Measurements from ENCODE around the gene TENT5A. TPM values are rescaled to one million over a fixed set of nuclear protein-coding genes. Genes with fewer than 3 reads are reported as not detected.

The TENT5A gene
- total RNA-seq, 2 donors from 2014 or later: 0.41 to 0.79 TPM

DNA sequence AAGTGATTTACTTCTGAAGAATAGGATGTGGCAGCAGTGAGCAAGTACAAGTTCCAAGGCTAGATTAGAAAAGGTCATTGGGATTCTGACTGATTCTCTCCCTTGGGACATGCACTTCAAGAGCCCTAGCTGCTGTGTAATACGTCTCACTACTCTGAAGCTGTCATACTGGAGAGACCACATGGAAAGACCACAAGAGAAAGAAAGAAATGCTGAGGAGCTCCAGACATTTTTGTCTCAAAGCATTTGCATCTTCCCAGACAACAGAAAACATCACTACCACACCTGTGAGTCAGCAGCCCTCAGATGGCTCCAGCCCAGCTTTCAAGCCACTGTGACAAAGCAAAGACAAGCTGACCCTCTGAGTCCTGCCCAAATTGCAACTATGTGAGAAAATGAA is 20.7 kb downstream of the TENT5A start:
- H3K27me3 Mint-ChIP-seq: no peaks in the 10 kb centered on the region
- no peak overlapping the region for H3K27ac Mint-ChIP-seq
- H3K9me3 Mint-ChIP-seq: no peaks in the 10 kb centered on the region
- no peak for ATAC-seq (replicated peaks)
- no peaks in the 10 kb centered on the region for H3K36me3 Mint-ChIP-seq (ENCODE audit: low read depth)
- H3K4me3 Mint-ChIP-seq: no peak overlapping the region
- peaks cover 6% of the 10 kb centered on the region for H3K4me1 Mint-ChIP-seq

DNA sequence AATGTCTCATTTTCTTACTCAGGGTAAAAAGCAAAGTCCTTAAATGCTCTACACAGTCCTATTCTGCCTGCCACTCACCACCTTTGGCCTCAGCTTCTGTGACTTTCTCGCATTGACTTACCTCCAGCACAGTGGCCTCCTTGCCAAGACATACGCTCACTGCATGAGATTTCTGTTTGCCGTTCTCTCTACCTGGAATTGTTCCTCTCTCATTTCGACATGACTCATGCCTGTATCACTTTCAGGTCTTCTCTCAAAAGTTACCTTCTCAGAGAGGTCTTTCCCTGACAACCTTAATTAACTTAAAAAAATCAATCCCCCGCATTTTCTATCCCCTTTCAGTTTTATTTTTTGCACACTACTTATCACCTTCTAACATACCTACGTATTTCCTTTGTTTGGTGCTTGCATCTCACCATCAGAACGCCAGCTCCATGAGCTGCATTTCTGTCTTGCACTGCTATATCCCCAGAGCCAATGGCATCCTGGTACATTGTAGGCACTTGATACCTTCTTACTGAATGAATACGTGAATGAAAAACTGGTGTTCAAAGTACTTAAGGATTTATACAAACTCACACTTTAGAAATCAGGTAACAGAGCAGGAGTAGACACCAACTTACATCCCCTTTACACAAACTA is 24.5 kb downstream of the TENT5A start:
- peak; percentile 97 for ATAC-seq (replicated peaks)
- Mint-ChIP-seq H3K4me3 (peak overlapping the region; percentile 35), H3K4me1 (peaks cover 6% of the 10 kb centered on the region), H3K9me3 (no peaks in the 10 kb centered on the region), H3K27me3 (no peaks in the 10 kb centered on the region), H3K36me3 (ENCODE audit: low read depth) (no peaks in the 10 kb centered on the region), H3K27ac (no peak overlapping the region)

GRCh38 chr6:81725127-81725526 is 27.4 kb downstream of the TENT5A start:
- ATAC-seq (replicated peaks): no peak
- H3K27me3 Mint-ChIP-seq: no peaks in the 10 kb centered on the region
- no peaks in the 10 kb centered on the region for H3K36me3 Mint-ChIP-seq (ENCODE audit: low read depth)
- H3K9me3 Mint-ChIP-seq: no peaks in the 10 kb centered on the region
- H3K4me3 Mint-ChIP-seq: no peak overlapping the region
- peaks cover 6% of the 10 kb centered on the region for H3K4me1 Mint-ChIP-seq
- no peak overlapping the region for H3K27ac Mint-ChIP-seq

DNA sequence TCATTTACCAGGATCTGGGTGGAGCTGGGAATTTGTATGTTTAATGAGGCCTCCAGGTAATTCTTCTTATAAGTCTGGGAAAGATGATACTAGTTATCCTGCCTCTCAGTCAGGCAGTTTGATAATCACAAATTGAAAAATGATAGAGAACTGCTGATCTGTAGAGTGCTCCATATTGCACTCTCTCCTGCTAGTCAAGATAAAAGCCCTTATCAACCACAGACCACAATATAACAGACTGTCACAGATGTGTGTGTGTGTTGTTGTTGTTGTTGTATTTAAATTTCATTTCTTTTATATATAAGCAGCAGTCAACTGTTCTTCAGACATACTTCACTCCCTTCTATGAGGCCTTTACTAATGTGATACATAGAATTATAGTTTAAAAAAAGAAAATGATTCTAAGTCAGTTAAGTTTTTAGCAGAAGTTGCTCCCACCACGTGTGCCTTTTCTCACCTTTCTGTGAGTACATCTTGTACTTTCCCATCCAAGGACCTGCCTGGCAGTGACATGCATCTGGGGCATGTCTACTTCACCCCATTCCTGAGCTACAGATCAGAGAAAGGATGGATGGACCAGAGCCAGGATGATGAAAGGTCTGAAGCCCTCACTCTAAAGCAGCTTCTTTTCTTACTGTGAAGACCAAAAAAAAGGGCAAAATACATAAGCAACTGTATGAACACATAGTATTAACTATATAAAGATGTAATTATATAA is 29.8 kb downstream of the TENT5A start:
- no peak overlapping the region for H3K4me3 Mint-ChIP-seq
- no peak overlapping the region for H3K27ac Mint-ChIP-seq
- no peaks in the 10 kb centered on the region for H3K27me3 Mint-ChIP-seq
- no peak for ATAC-seq (replicated peaks)
- H3K4me1 Mint-ChIP-seq: no peaks in the 10 kb centered on the region
- no peaks in the 10 kb centered on the region for H3K9me3 Mint-ChIP-seq
- no peaks in the 10 kb centered on the region for H3K36me3 Mint-ChIP-seq (ENCODE audit: low read depth)

DNA sequence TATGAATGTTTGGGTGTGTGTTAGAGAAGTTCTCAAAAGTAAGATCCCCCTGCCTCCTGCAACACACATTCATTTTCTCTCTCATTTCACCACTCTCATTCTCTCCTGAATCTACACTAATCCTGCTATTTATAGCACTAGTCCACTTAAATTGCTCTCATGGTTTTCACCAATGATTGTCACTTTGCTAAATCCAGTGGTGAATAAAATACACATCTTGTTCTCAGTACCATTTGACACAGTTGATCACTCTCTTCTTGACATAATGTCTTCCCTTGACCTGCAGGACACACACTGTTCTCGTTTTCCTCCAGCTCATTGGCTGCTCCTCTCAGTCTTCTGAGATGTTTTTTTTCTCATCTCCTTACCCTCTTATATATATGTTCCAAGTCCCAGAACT is 32.1 kb downstream of the TENT5A start:
- Mint-ChIP-seq H3K4me1 (no peaks in the 10 kb centered on the region), H3K9me3 (no peaks in the 10 kb centered on the region), H3K4me3 (no peak overlapping the region), H3K27ac (no peak overlapping the region), H3K27me3 (no peaks in the 10 kb centered on the region), H3K36me3 (ENCODE audit: low read depth) (no peaks in the 10 kb centered on the region)
- no peak for ATAC-seq (replicated peaks)

- Mint-ChIP-seq H3K4me3 (no peak overlapping the region), H3K9me3 (no peaks in the 10 kb centered on the region), H3K27ac (no peak overlapping the region), H3K36me3 (ENCODE audit: low read depth) (no peaks in the 10 kb centered on the region), H3K27me3 (no peaks in the 10 kb centered on the region), H3K4me1 (no peaks in the 10 kb centered on the region)
- ATAC-seq (replicated peaks): no peak
Measured at GRCh38 chr6:81718126-81718525, 34.4 kb downstream of the TENT5A start.

GRCh38 chr6:81714684-81715083 is 37.8 kb downstream of the TENT5A start:
- Mint-ChIP-seq H3K9me3 (no peaks in the 10 kb centered on the region), H3K4me1 (no peaks in the 10 kb centered on the region), H3K4me3 (no peak overlapping the region), H3K36me3 (ENCODE audit: low read depth) (no peaks in the 10 kb centered on the region), H3K27ac (no peak overlapping the region), H3K27me3 (no peaks in the 10 kb centered on the region)
- ATAC-seq (replicated peaks): no peak

GRCh38 chr6:81713205-81713604 is 39.3 kb downstream of the TENT5A start:
- no peak for ATAC-seq (replicated peaks)
- Mint-ChIP-seq H3K36me3 (ENCODE audit: low read depth) (no peaks in the 10 kb centered on the region), H3K27me3 (no peaks in the 10 kb centered on the region), H3K9me3 (no peaks in the 10 kb centered on the region), H3K27ac (no peak overlapping the region), H3K4me1 (no peaks in the 10 kb centered on the region), H3K4me3 (no peak overlapping the region)

DNA sequence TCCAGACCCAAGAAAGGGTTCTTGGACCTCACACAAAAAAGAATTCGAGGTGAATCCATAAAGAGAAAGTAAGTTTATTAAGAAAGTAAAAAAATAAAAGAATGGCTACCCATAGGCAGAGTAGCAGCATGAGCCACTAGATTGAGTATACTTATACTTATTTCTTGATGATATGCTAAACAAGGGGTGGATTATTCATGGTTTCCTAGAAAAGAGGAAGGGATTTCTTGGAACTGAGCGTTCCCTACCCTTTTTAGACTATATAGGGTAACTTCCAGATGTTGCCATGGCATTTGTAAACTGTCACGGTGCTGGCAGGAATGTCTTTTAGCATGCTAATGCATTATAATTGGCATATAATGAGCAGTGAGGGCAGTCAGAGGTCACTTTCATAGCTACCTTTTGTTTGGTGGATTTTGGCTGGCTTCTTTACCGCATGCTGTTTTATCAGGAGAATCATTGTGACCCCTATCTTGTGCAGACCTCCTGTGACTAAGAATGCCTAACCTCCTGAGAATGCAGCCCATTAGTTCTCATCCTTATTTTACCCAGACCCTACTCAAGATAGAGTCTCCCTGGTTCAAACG is 44.3 kb downstream of the TENT5A start:
- H3K27me3 Mint-ChIP-seq: no peaks in the 10 kb centered on the region
- no peaks in the 10 kb centered on the region for H3K36me3 Mint-ChIP-seq (ENCODE audit: low read depth)
- no peaks in the 10 kb centered on the region for H3K9me3 Mint-ChIP-seq
- no peak for ATAC-seq (replicated peaks)
- no peak overlapping the region for H3K27ac Mint-ChIP-seq
- H3K4me3 Mint-ChIP-seq: no peak overlapping the region
- no peaks in the 10 kb centered on the region for H3K4me1 Mint-ChIP-seq

- no peak overlapping the region for H3K27ac Mint-ChIP-seq
- H3K27me3 Mint-ChIP-seq: peaks cover 3% of the 10 kb centered on the region
- H3K9me3 Mint-ChIP-seq: peaks cover 5% of the 10 kb centered on the region
- no peak for ATAC-seq (replicated peaks)
- no peaks in the 10 kb centered on the region for H3K36me3 Mint-ChIP-seq (ENCODE audit: low read depth)
- no peak overlapping the region for H3K4me3 Mint-ChIP-seq
- no peaks in the 10 kb centered on the region for H3K4me1 Mint-ChIP-seq
Measured at GRCh38 chr6:81704700-81705099, 47.8 kb downstream of the TENT5A start.

DNA sequence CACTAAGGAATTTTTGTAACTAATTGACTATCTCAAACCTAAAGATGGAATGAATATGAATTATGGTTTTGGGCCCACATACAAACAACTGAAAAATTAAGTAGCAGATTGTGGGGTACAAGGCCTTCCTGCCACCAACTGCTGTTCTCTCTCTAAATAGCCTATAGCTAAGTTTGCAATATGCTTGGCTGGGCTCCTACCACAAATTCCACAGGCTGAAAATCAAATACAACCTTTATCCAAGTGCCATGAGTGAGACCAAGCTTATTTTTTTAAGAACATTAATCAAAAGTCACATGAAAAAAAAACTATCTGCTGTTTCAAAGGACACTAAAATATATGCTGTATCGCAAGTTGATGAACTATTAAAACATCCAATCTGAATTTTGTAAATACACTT is 52.1 kb downstream of the TENT5A start:
- H3K27me3 Mint-ChIP-seq: peaks cover 3% of the 10 kb centered on the region

DNA sequence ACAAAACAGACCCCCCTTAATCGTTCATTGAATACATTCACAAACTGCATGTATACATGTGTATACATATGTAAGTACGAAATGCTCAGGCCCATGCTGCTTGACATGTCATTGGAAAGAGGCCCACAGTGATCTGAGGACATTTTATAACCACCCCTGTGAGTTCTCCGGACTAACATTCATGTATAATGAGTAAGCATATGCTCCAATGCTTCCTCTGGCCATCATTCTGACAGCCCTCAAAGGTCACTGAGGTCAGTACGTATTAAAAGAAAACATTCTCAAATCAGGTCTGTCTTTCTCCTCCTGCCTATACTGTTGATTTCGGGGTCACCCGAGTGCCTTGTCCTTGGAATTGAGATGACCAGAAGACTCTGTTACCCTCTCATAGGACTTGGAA is 54.9 kb downstream of the TENT5A start:
- H3K36me3 Mint-ChIP-seq (ENCODE audit: low read depth): no peaks in the 10 kb centered on the region
- no peaks in the 10 kb centered on the region for H3K9me3 Mint-ChIP-seq
- no peaks in the 10 kb centered on the region for H3K27me3 Mint-ChIP-seq
- no peak for ATAC-seq (replicated peaks)
- H3K27ac Mint-ChIP-seq: no peak overlapping the region
- H3K4me1 Mint-ChIP-seq: no peaks in the 10 kb centered on the region
- no peak overlapping the region for H3K4me3 Mint-ChIP-seq

More for the DNA sequence above, 52.1 kb downstream of the TENT5A start:
- H3K9me3 Mint-ChIP-seq: peaks cover 5% of the 10 kb centered on the region
- H3K4me1 Mint-ChIP-seq: no peaks in the 10 kb centered on the region
- no peak for ATAC-seq (replicated peaks)
- H3K36me3 Mint-ChIP-seq (ENCODE audit: low read depth): no peaks in the 10 kb centered on the region
- H3K4me3 Mint-ChIP-seq: no peak overlapping the region
- H3K27ac Mint-ChIP-seq: no peak overlapping the region

- Mint-ChIP-seq H3K27ac (no peak overlapping the region), H3K4me1 (no peaks in the 10 kb centered on the region), H3K9me3 (no peaks in the 10 kb centered on the region), H3K36me3 (ENCODE audit: low read depth) (no peaks in the 10 kb centered on the region), H3K27me3 (no peaks in the 10 kb centered on the region), H3K4me3 (no peak overlapping the region)
- peak; percentile 54 for ATAC-seq (replicated peaks)
Measured at GRCh38 chr6:81696524-81696923, 56.0 kb downstream of the TENT5A start.
